CD4-positive, alpha-beta memory T cell (primary cell): ENCODE data around the gene POR. TPM values are rescaled to one million over a fixed set of nuclear protein-coding genes. Genes with fewer than 3 reads are reported as not detected.

Experiments
- CTCF ChIA-PET: fragments of 350-600 bp; sonication (Branson Sonifier 250); formaldehyde crosslinking; loops from one replicate; lab custom pipeline; 2021; ENCODE audit warnings: inconsistent platforms; ENCODE audit not compliant: partially characterized antibody; lab: Charles Lee
- POLR2A ChIA-PET: fragments of 350-600 bp; sonication (Branson Sonifier 250); formaldehyde crosslinking; loops from one replicate; lab custom pipeline; 2021; ENCODE audit not compliant: partially characterized antibody; lab: Charles Lee
- DNase-seq, 5 donors: peaks; one replicate each; pipeline versions ENCODE4 v3.0.0 to v3.0.0-alpha.2; 2020 to 2022; ENCODE audit warnings: mixed read lengths in 1 of 5
- H3K27ac ChIP-seq: one replicate; pipeline ENCODE4 v1.7.0; 2013; ENCODE audit warnings: low read depth, low read length
- H3K27me3 ChIP-seq: 2 replicates; pipeline ENCODE4 v1.7.0; 2013; ENCODE audit warnings: mild to moderate bottlenecking, low read length, moderate library complexity; ENCODE audit not compliant: insufficient read depth
- H3K36me3 ChIP-seq: 2 replicates; pipeline ENCODE4 v1.7.0; 2013; ENCODE audit warnings: mild to moderate bottlenecking, low read length, moderate library complexity; ENCODE audit not compliant: insufficient read depth
- H3K4me1 ChIP-seq: 2 replicates; pipeline ENCODE4 v1.7.0; 2013; ENCODE audit warnings: mild to moderate bottlenecking, low read length, moderate library complexity; ENCODE audit not compliant: insufficient read depth
- H3K4me3 ChIP-seq, 2 donors: one replicate each; pipeline ENCODE4 v1.7.0; 2013; ENCODE audit warnings: low read length in 2 of 2, mild to moderate bottlenecking in 1 of 2
- H3K9me3 ChIP-seq, 2 donors: one replicate each; pipeline ENCODE4 v1.7.0; 2013; ENCODE audit warnings: low read length in 2 of 2, control low read depth in 1 of 2; ENCODE audit not compliant: control insufficient read depth in 1 of 2
- H3K27ac Mint-ChIP-seq, 7 donors: one replicate each; pipeline ENCODE4 v1.8.0; 2020 to 2021; ENCODE audit warnings: mixed read lengths in 7 of 7, mild to moderate bottlenecking in 6 of 7, inconsistent platforms in 3 of 7, moderate library complexity in 3 of 7
- H3K27me3 Mint-ChIP-seq, 2 donors: one replicate each; pipeline ENCODE4 v1.8.0; 2020 to 2021; ENCODE audit warnings: mixed read lengths in 2 of 2
- H3K36me3 Mint-ChIP-seq, 2 donors: one replicate each; pipeline ENCODE4 v1.8.0; 2020 to 2021; ENCODE audit warnings: mixed read lengths in 2 of 2, inconsistent platforms in 1 of 2, mild to moderate bottlenecking in 1 of 2
- H3K4me1 Mint-ChIP-seq, 4 donors: one replicate each; pipeline ENCODE4 v1.8.0; 2020 to 2021; ENCODE audit warnings: mixed read lengths in 4 of 4, mild to moderate bottlenecking in 1 of 4
- H3K4me3 Mint-ChIP-seq, 8 donors: one replicate each; pipeline ENCODE4 v1.8.0; 2020 to 2021; ENCODE audit warnings: mixed read lengths in 8 of 8, mild to moderate bottlenecking in 7 of 8, moderate library complexity in 6 of 8, inconsistent platforms in 3 of 8
- H3K9me3 Mint-ChIP-seq, 8 donors: one replicate each; pipeline ENCODE4 v1.8.0; 2020 to 2021; ENCODE audit warnings: mixed read lengths in 8 of 8, mild to moderate bottlenecking in 5 of 8, inconsistent platforms in 3 of 8, moderate library complexity in 1 of 8
- intact Hi-C: fragments of 100-400 bp; cut with micrococcal nuclease; formaldehyde crosslinking; loops from one replicate; pipeline ENCODE4 v1.15.1; 2023
- polyA plus RNA-seq, 2 donors: library from polyadenylated mRNA; unstranded; fragments of 300-500 nt; fragmentation: Illumina TruSeq; gene quantifications; one replicate each; pipeline ENCODE4 v1.2.3, GENCODE V29; 2021
- total RNA-seq, 2 experiments: library from RNA; stranded (reverse); gene quantifications; one replicate each; pipeline ENCODE4 v1.2.3, GENCODE V29; 2021

The POR gene
- total RNA-seq (10 to 100 TPM; 60.2 to 71.1 TPM), polyA plus RNA-seq (10 to 100 TPM; 45.6 to 47.7 TPM)

- ChIA-PET POLR2A (interaction anchor here (0.6 to 3.5 kb wide), 25 partner anchors 9 to 1436 kb away, joined by 3 to 62 read pairs (median 5); partner anchors contain the start of genes HIP1, MDH2, RHBDD2 and STYXL1), CTCF (interaction anchor here (0.9 to 1.3 kb wide), 3 partner anchors 37 to 105 kb away, joined by 3 to 7 read pairs (median 4); no protein-coding TSS in a partner anchor)
- Mint-ChIP-seq H3K4me1 (peaks cover 21 to 46% (median 35%) of the 10 kb centered on the region in 4 donors), H3K27ac (peak within 1 kb of the TSS; percentile 92 to 98 (median 97)), H3K9me3 (no peaks in the 10 kb centered on the region), H3K27me3 (no peaks in the 10 kb centered on the region), H3K36me3 (peaks cover 7 to 10% of the 10 kb centered on the region in 2 donors), H3K4me3 (peak within 1 kb of the TSS; percentile 91 to 95 (median 94))
- Histone ChIP-seq H3K4me3 (peak within 1 kb of the TSS; percentile 79 to 81), H3K27me3 (no peaks in the 10 kb centered on the region), H3K27ac (peak within 1 kb of the TSS; percentile 97), H3K36me3 (no peaks in the 10 kb centered on the region), H3K9me3 (no peaks in the 10 kb centered on the region), H3K4me1 (peaks cover 34% of the 10 kb centered on the region)
- peak; percentile 94 to 100 (median 98) for DNase-seq
- intact Hi-C loops: loop anchor here (1.0 to 2.0 kb wide), 5 partner anchors 37 to 444 kb away; partner anchors contain the start of genes HIP1, TMEM120A and YWHAG
Observed at GRCh38 chr7:75914655-75915415, at the start of gene POR. TSS of gene POR (plus strand) at chr7:75915155. CDS start at chr7:75954002, 38,847 bp downstream.

- Histone ChIP-seq H3K36me3 (no peaks in the 10 kb centered on the region), H3K4me1 (no peaks in the 10 kb centered on the region), H3K27ac (no peak overlapping the region), H3K9me3 (no peaks in the 10 kb centered on the region), H3K4me3 (no peak overlapping the region), H3K27me3 (no peaks in the 10 kb centered on the region)
- H3K4me1 Mint-ChIP-seq: peaks cover 5 to 10% (median 8%) of the 10 kb centered on the region in 4 donors
- H3K27ac Mint-ChIP-seq: peak overlapping the region in 1 of 7 donors; percentile 42
- H3K4me3 Mint-ChIP-seq: no peak overlapping the region
- ChIA-PET POLR2A (interaction anchor here (1.2 to 1.9 kb wide), 3 partner anchors 12 to 154 kb away, joined by 3 to 8 read pairs (median 4); partner anchors contain the start of gene RHBDD2), CTCF (interaction anchor here (1.1 to 4.7 kb wide), 7 partner anchors 12 to 172 kb away, joined by 3 to 81 read pairs (median 3); partner anchors contain the start of gene TMEM120A)
- peaks cover 9 to 12% of the 10 kb centered on the region in 2 donors for H3K27me3 Mint-ChIP-seq
- H3K36me3 Mint-ChIP-seq: no peaks in the 10 kb centered on the region
- DNase-seq: no peak
- intact Hi-C loops: loop anchor here (1.0 kb wide), 1 partner anchor 128 kb away; the partner anchor contains the start of gene TMEM120A
- H3K9me3 Mint-ChIP-seq: peaks cover 0 to 4% (median 0%) of the 10 kb centered on the region in 8 donors
Observed at GRCh38 chr7:75866114-75866488, 48.9 kb upstream of the POR start.

GRCh38 chr7:75866489-75867389 lies 48.2 kb upstream of the POR start:
- peaks cover 5 to 10% (median 8%) of the 10 kb centered on the region in 4 donors for H3K4me1 Mint-ChIP-seq
- Histone ChIP-seq H3K36me3 (no peaks in the 10 kb centered on the region), H3K4me3 (no peak overlapping the region), H3K27ac (no peak overlapping the region), H3K27me3 (no peaks in the 10 kb centered on the region), H3K4me1 (no peaks in the 10 kb centered on the region), H3K9me3 (no peaks in the 10 kb centered on the region)
- peaks cover 7 to 12% of the 10 kb centered on the region in 2 donors for H3K27me3 Mint-ChIP-seq
- CTCF ChIA-PET: interaction anchor here (0.7 to 4.7 kb wide), 11 partner anchors 12 to 425 kb away, joined by 3 to 81 read pairs (median 3); no protein-coding TSS in a partner anchor
- H3K27ac Mint-ChIP-seq: no peak overlapping the region
- H3K4me3 Mint-ChIP-seq: no peak overlapping the region
- POLR2A ChIA-PET: interaction anchor here (1.2 to 1.9 kb wide), 3 partner anchors 12 to 154 kb away, joined by 3 to 8 read pairs (median 4); partner anchors contain the start of gene RHBDD2
- intact Hi-C loops: loop anchor here (1.0 kb wide), 1 partner anchor 128 kb away; the partner anchor contains the start of gene TMEM120A
- peak in 4 of 5 donors; percentile 36 to 44 (median 41) for DNase-seq
- H3K9me3 Mint-ChIP-seq: peaks cover 0 to 4% (median 0%) of the 10 kb centered on the region in 8 donors
- H3K36me3 Mint-ChIP-seq: no peaks in the 10 kb centered on the region

- H3K4me3 Mint-ChIP-seq: no peak overlapping the region
- Histone ChIP-seq H3K36me3 (no peaks in the 10 kb centered on the region), H3K4me3 (no peak overlapping the region), H3K9me3 (no peaks in the 10 kb centered on the region), H3K27me3 (no peaks in the 10 kb centered on the region), H3K27ac (no peak overlapping the region), H3K4me1 (no peaks in the 10 kb centered on the region)
- ChIA-PET POLR2A (interaction anchor here (1.2 to 1.9 kb wide), 3 partner anchors 11 to 153 kb away, joined by 3 to 8 read pairs (median 4); partner anchors contain the start of gene RHBDD2), CTCF (interaction anchor here (0.8 to 4.7 kb wide), 4 partner anchors 142 to 425 kb away, joined by 3 to 81 read pairs (median 4); no protein-coding TSS in a partner anchor)
- intact Hi-C loops: no loop called here
- H3K36me3 Mint-ChIP-seq: no peaks in the 10 kb centered on the region
- peaks cover 7 to 12% of the 10 kb centered on the region in 2 donors for H3K27me3 Mint-ChIP-seq
- H3K4me1 Mint-ChIP-seq: peaks cover 5 to 10% (median 8%) of the 10 kb centered on the region in 4 donors
- H3K9me3 Mint-ChIP-seq: peaks cover 0 to 2% (median 0%) of the 10 kb centered on the region in 8 donors
- no peak overlapping the region for H3K27ac Mint-ChIP-seq
- DNase-seq: no peak
Observed at GRCh38 chr7:75867390-75867717, 47.6 kb upstream of the POR start.

- Mint-ChIP-seq H3K36me3 (no peaks in the 10 kb centered on the region), H3K9me3 (peaks cover 0 to 2% (median 0%) of the 10 kb centered on the region in 8 donors), H3K4me1 (peaks cover 5 to 10% (median 8%) of the 10 kb centered on the region in 4 donors), H3K27ac (no peak overlapping the region), H3K4me3 (no peak overlapping the region), H3K27me3 (peaks cover 7 to 12% of the 10 kb centered on the region in 2 donors)
- CTCF ChIA-PET: interaction anchor here (4.0 kb wide), 1 partner anchor 153 kb away, joined by 34 read pairs; no protein-coding TSS in a partner anchor
- Histone ChIP-seq H3K4me1 (no peaks in the 10 kb centered on the region), H3K9me3 (no peaks in the 10 kb centered on the region), H3K4me3 (no peak overlapping the region), H3K36me3 (no peaks in the 10 kb centered on the region), H3K27ac (no peak overlapping the region), H3K27me3 (no peaks in the 10 kb centered on the region)
- POLR2A ChIA-PET: no interaction called here
- intact Hi-C loops: no loop called here
- DNase-seq: no peak
Observed at GRCh38 chr7:75868153-75868552, 46.8 kb upstream of the POR start.

- intact Hi-C loops: no loop called here
- Mint-ChIP-seq H3K36me3 (no peaks in the 10 kb centered on the region), H3K9me3 (peaks cover 0 to 2% (median 0%) of the 10 kb centered on the region in 8 donors), H3K4me1 (peaks cover 5 to 10% (median 8%) of the 10 kb centered on the region in 4 donors), H3K27me3 (peaks cover 5 to 10% of the 10 kb centered on the region in 2 donors), H3K27ac (no peak overlapping the region), H3K4me3 (no peak overlapping the region)
- Histone ChIP-seq H3K4me1 (no peaks in the 10 kb centered on the region), H3K9me3 (no peaks in the 10 kb centered on the region), H3K27ac (no peak overlapping the region), H3K36me3 (no peaks in the 10 kb centered on the region), H3K27me3 (no peaks in the 10 kb centered on the region), H3K4me3 (no peak overlapping the region)
- CTCF ChIA-PET: interaction anchor here (4.0 kb wide), 1 partner anchor 151 kb away, joined by 34 read pairs; no protein-coding TSS in a partner anchor
- POLR2A ChIA-PET: interaction anchor here (1.3 kb wide), 1 partner anchor 9 kb away, joined by 3 read pairs; the partner anchor contains the start of gene RHBDD2
- DNase-seq: no peak
Observed at GRCh38 chr7:75869776-75870379, 45.1 kb upstream of the POR start.
